Renal cortical epithelial cell (primary cell): ENCODE results near the gene UCP2. TPM values are rescaled to one million over a fixed set of nuclear protein-coding genes. Genes with fewer than 3 reads are reported as not detected.
"Not testable (repeated sequence)": the region's sequence is repeated elsewhere in the genome, so short reads cannot be mapped to it uniquely, and the experiment has no call there.

ENCODE experiments used
- DNase-seq: peaks from one replicate; pipeline ENCODE4 v3.0.0-alpha.2; 2011; ENCODE audit warnings: low read depth
- total RNA-seq: library from RNA; depleted of rRNA; stranded (reverse); fragments of >200 nt; gene quantifications from 2 replicates; pipeline ENCODE4 v1.2.3, GENCODE V29; 2014

UCP2 gene
- total RNA-seq, 1 donor from 2014 or later: 48.6 TPM

DNA sequence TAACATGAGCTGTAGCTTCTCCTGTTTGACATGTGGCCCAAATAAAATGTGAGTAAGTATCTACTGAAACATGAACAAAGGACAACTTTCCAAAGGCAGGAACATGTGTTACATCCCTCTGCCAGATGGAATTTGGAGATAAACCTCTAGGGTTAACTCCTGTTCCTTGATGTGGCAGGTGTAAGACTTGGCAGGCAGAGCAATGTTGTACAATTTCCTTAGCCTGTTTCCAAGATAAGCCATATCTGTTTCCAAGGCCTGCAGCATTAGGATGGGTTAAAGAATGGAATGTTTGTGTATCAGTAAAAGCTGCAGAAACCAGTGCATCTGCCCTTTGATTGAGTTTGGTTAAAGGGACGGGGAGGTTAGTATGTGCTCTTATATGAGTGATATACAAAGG lies 40.6 kb downstream of the UCP2 start:
- DNase-seq: no peak

DNA sequence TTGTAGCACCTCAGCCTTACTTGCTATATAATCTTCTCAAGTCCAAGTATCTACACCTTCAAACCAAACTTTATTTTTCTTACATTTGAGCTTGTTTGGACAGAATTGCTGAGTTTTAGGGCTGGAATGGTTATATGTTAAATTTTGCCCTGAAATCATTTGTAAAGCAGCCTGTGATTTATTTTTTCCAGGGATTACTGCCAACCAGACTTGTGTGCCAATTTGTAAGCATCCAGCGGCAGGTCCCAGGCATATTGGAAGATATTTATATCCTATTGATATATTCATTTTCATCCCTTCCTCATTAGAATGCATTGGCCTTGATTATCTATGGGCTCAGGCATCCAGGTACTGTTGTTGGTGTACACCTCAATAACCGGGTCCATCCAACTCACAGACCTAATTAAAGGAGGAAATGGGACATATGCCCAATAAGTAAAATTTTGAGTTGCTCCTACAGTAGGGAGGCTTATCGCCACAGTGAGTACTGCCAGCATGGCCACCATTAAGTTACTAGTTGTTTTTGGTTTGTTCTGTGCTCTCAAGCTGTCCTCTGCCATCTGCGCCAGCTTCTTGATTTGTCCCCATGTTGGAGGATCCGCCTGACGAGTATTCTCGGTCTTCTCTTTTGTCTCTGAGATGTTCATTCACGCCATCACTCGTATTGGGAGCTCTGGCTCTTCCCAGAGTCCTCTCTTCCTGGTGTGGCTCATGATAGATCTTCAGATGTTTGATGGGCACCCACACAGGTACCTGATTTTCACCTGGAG lies 41.7 kb downstream of the UCP2 start:
- no peak for DNase-seq

DNA sequence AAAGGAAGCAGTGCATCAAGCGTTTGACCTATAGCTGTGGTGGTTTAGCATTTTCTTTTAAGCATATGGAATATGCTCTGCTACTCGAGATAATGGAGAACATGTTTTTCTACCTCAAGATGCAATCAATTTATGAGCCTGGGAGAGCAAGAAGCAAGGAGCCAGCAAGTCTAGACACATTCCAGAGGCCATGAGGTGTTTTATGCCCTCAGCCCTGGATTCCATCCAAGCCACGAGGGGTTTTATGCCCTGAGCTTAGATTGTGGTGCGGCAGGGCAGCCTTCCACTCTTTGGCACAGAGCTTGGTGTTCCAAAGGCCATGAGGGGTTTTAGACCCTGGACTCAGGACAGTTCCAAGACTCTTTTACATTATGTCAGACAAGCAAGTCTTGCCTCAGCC lies 43.5 kb downstream of the UCP2 start:
- DNase-seq: peak; percentile 40

DNA sequence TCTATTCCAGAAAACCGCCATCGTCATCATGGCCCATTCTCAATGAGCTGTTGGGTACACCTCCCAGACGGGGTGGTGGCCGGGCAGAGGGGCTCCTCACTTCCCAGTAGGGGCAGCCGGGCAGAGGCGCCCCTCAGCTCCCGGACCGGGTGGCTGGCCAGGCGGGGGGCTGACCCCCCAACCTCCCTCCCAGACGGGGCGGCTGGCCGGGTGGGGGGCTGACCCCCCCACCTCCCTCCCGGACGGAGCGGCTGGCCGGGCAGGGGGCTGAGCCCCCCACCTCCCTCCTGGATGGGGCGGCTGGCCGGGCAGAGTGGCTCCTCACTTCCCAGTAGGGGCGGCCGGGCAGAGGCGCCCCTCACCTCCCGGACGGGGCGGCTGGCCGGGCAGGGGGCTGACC lies 46.6 kb downstream of the UCP2 start:
- not testable (repeated sequence) for DNase-seq

DNA sequence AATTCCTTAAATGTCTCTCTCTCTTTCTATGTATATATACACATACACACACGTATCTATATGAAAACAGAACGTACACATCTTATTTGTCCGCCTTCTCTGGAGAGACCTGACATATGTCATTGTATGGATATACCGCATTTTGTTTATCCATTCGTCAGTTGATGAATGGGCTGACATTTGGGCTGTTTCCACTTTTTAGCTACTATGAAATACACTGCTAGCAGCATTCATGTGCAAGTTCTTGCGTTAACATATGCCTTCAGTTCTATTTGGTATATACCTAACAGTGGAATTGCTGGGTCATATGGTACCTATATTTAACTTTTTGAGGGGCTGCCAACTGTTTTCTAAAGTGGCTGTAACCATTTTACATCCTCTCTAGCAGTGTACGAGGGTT lies 49.9 kb downstream of the UCP2 start:
- DNase-seq: no peak

DNA sequence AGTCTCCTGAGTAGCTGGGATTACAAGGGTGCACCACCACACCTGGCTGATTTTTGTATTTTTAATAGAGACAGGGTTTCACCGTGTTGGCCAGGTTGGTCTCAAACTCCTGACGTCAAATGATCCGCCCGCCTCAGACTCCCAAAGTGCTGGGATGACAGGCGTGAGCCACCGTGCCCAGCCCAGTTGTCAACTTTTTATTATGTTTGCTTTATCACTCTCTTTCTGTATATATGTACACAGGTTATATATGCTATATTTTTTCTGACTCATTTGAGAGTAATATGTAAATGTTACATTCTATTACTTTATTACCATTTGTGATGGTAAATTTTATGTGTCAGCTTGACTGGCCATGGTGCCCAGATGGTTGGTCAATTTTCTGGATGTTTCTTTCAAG lies 50.7 kb downstream of the UCP2 start:
- no peak for DNase-seq

DNA sequence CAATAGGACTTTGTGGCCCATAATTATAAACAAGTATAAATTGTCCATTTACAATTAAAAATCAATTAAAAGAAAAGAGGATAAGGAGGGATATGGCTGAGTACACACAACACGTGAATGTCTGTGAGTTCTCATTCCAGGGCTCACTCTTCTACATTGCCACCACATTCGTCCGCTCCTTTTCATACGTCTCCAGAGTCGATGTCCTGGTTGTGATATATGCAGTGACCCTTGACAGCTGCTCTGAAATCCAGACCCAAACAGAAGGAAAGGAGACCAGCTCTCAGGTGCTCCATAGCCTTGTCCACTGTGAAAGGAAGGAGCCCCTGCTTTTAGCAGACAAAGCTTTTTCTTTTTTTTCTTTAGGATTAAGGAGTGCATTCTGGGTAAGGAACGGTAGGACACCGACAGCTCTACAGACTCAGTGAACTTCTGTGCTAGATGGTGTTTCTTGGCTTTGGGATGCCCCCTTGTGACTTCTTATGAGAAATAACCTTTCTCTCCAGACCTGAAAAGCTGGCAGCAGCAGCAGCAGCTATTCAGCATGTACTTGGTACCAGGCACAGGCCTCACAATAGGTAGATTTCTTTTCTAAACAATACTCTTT lies 51.5 kb downstream of the UCP2 start:
- peak; percentile 82 for DNase-seq

DNA sequence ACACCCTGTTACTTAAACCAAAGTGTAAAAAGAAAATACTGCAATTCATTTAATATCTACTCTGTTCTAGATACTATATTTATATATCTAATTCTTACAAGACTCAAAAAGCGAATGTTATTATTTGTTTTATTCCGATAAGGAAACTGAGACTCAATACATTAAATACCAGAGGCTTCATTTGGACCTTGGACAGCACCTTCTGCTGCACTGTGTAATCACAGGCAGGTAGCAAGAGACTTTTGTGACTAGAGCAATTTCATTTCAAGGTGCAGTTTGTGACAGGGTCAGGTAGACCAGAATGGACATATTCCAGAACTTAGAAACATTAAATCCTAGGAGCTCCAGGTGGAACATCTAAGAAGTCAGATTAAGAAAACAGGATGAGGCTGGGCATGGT lies 53.3 kb downstream of the UCP2 start:
- DNase-seq: no peak

Other genes with a start within 250 kb of the UCP2 start
- gene RAB6A, start 221.8 kb downstream of the UCP2 start, total RNA-seq: 212 and 254 TPM in 2 replicates
- gene MRPL48, start 195.0 kb downstream of the UCP2 start, total RNA-seq: 17.7 and 22.1 TPM in 2 replicates
- 60.8 and 64.0 TPM in 2 replicates for gene COA4, start 106.0 kb downstream of the UCP2 start, total RNA-seq
- gene PAAF1, start 105.8 kb downstream of the UCP2 start, total RNA-seq: 13.9 and 22.0 TPM in 2 replicates
- gene DNAJB13, start 31.8 kb downstream of the UCP2 start, total RNA-seq: 0.35 and 1.4 TPM in 2 replicates
- 0.17 and 1.1 TPM in 2 replicates for gene UCP3, start 26.2 kb upstream of the UCP2 start, total RNA-seq
- 11.6 and 27.6 TPM in 2 replicates for gene C2CD3, start 188.2 kb upstream of the UCP2 start, total RNA-seq
- gene PPME1, start 188.4 kb upstream of the UCP2 start, total RNA-seq: 27.6 and 69.9 TPM in 2 replicates